ENCODE data around the gene OGDH. TPM values are rescaled to one million over a fixed set of nuclear protein-coding genes. Genes with fewer than 3 reads are reported as not detected.

Gene OGDH
- total and polyA plus RNA-seq, 2 of the 4 experiments (the other 2 are of a cell fraction), result 47.4 to 56.5 TPM

GRCh38 chr7:44705434-44705833 is 99.0 kb downstream of the OGDH start:
- DNase-seq (no peak), ATAC-seq (ENCODE audit: low read depth) (no peak)
- TF ChIP-seq CHD1 (IDR thresholded peaks at IDR 0.05; ENCODE audit: low read depth, low read length), result no peak
- no peak for TF ChIP-seq MAFK (IDR thresholded peaks at IDR 0.05; ENCODE audit: low read depth, low read length)
- TF ChIP-seq, protein P1, sequence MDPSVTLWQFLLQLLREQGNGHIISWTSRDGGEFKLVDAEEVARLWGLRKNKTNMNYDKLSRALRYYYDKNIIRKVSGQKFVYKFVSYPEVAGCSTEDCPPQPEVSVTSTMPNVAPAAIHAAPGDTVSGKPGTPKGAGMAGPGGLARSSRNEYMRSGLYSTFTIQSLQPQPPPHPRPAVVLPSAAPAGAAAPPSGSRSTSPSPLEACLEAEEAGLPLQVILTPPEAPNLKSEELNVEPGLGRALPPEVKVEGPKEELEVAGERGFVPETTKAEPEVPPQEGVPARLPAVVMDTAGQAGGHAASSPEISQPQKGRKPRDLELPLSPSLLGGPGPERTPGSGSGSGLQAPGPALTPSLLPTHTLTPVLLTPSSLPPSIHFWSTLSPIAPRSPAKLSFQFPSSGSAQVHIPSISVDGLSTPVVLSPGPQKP (IDR thresholded peaks at IDR 0.05; ENCODE audit: borderline replicate concordance, low read depth, low read length), result no peak
- TF ChIP-seq NFE2L2 (IDR thresholded peaks at IDR 0.05; ENCODE audit: low read depth, low read length), result no peak
- TF ChIP-seq RAD21 (IDR thresholded peaks at IDR 0.05; ENCODE audit: low read length), result no peak
- TF ChIP-seq RFX5 (IDR thresholded peaks at IDR 0.05; ENCODE audit: low read depth, low read length), result no peak
- in situ Hi-C loops (cut with MboI; ENCODE audit: low sequenced_read_pairs) (no loop called here), dilution Hi-C loops (cut with HindIII; ENCODE audit: low sequenced_read_pairs, unreplicated experiment) (no loop called here), intact Hi-C loops (cut with micrococcal nuclease) (no loop called here)
- Histone ChIP-seq H2BK20ac (ENCODE audit: low read depth, low read length) (no peak overlapping the region), H3K4me2 (ENCODE audit: low read depth, low read length) (no peak overlapping the region), H2BK15ac (ENCODE audit: low read depth, low read length) (no peak overlapping the region), H4K20me1 (ENCODE audit: insufficient read depth, low read length) (no peaks in the 10 kb centered on the region), H3K27ac (ENCODE audit: insufficient read depth, low read length) (no peak overlapping the region), H3K56ac (ENCODE audit: extremely low read depth, insufficient read depth, low read length) (no peak overlapping the region), H3K23ac (ENCODE audit: low read depth, low read length) (no peak overlapping the region), H3K4me1 (ENCODE audit: control insufficient read depth, insufficient read depth, low read length) (no peaks in the 10 kb centered on the region), H3K9me1 (ENCODE audit: insufficient read depth, low read length) (peaks cover 4% of the 10 kb centered on the region; the same call in 1 of the 2 replicates), H3K79me1 (ENCODE audit: low read depth in 1 of 2, low read length in 2 of 2) (no peaks in the 10 kb centered on the region), H2BK5ac (ENCODE audit: low read depth, low read length, poor library complexity, severe bottlenecking) (no peak overlapping the region), H2BK120ac (ENCODE audit: low read depth, low read length) (no peak overlapping the region), H4K5ac (ENCODE audit: low read depth, low read length) (no peak overlapping the region), H3K9ac (ENCODE audit: low read depth, low read length) (no peak overlapping the region), H4K91ac (ENCODE audit: insufficient read depth, low read depth, low read length) (no peak overlapping the region), H3K18ac (ENCODE audit: low read depth, low read length) (no peak overlapping the region), H3K4me3 (ENCODE audit: insufficient read depth, low read depth, low read length) (no peak overlapping the region), H3K4ac (ENCODE audit: low read depth, low read length) (no peak overlapping the region), H2AFZ (replicated peaks; ENCODE audit: low read length, poor library complexity) (no peak overlapping the region), H3K14ac (replicated peaks; ENCODE audit: low read depth, low read length) (no peak overlapping the region), H3K36me3 (ENCODE audit: control insufficient read depth, insufficient read depth, low read length) (peaks cover 33% of the 10 kb centered on the region), H2AK5ac (ENCODE audit: low read depth, low read length) (no peak overlapping the region), H3K27me3 (ENCODE audit: control insufficient read depth, insufficient read depth, low read length) (no peaks in the 10 kb centered on the region), H3K9me3 (ENCODE audit: control insufficient read depth, insufficient read depth, low read length) (no peaks in the 10 kb centered on the region), H2AK9ac (replicated peaks; ENCODE audit: low read depth, low read length, poor library complexity) (no peak overlapping the region), H4K8ac (ENCODE audit: low read depth in 2 of 2, low read length in 2 of 2) (no peak overlapping the region)
- no TSS peak for BruUV-seq (replicated peaks)
- ChIA-PET CTCF (no interaction called here), POLR2A (ENCODE audit: unreplicated experiment) (no interaction called here)
- no CpG with 5 or more reads among the region's 3 CpGs for WGBS, 2 experiments (ENCODE audit: extremely low coverage in 2 of 2, insufficient read length in 1 of 2)

Data from IMR-90 (cell line).